NB4 (cell line): Measurements from ENCODE around the gene TARS1.

Source experiments
- CTCF ChIP-seq: IDR thresholded peaks from one replicate; pipeline ENCODE4 v1.5.1; 2012; ENCODE audit warnings: low read depth, low read length
- MAX ChIP-seq: IDR thresholded peaks from 2 replicates; pipeline ENCODE4 v1.6.1; 2011; ENCODE audit warnings: low read depth, low read length
- MYC ChIP-seq: IDR thresholded peaks from 2 replicates; pipeline ENCODE4 v1.6.1; 2011; ENCODE audit warnings: low read depth, low read length
- POLR2A ChIP-seq: IDR thresholded peaks from 2 replicates; pipeline ENCODE4 v1.6.1; 2011; ENCODE audit warnings: mild to moderate bottlenecking; ENCODE audit not compliant: insufficient read length; ENCODE audit errors: extremely low read depth

GRCh38 chr5:33445798-33446197 is 5.0 kb downstream of the TARS1 start:
- no peak for TF ChIP-seq CTCF
- no peak for TF ChIP-seq POLR2A
- no peak for TF ChIP-seq MAX
- TF ChIP-seq MYC: no peak
